Heart right ventricle (tissue), 16 donors: ENCODE data around the gene BLACAT1. TPM values are rescaled to one million over a fixed set of nuclear protein-coding genes. Genes with fewer than 3 reads are reported as not detected.
A peak's percentile ranks its signal among the peaks of the same experiment; 100 is the strongest.

ENCODE experiments used
- ATAC-seq, 8 donors: fragments of 200-7000 bp; cut with Tn5 transposase; one replicate each; pipeline ENCODE4 v1.9.1; 2020; ENCODE audit warnings: mild to moderate bottlenecking in 8 of 8, moderate library complexity in 8 of 8, moderate number of reproducible peaks in 1 of 8
- DNase-seq, 2 donors: peaks; one replicate each; pipeline ENCODE4 v3.0.0-alpha.2; 2020
- H3K27ac ChIP-seq, 10 donors: fragments of 200-600 bp; sonication (generic) in 2 of 10; one replicate each; pipeline versions ENCODE4 v1.5.0 to v1.8.0; 2020 to 2022; ENCODE audit warnings: mild to moderate bottlenecking in 3 of 10
- H3K27me3 ChIP-seq, 7 donors: fragments of 200-600 bp; one replicate each; pipeline ENCODE4 v1.8.0; 2021 to 2022; ENCODE audit warnings: mild to moderate bottlenecking in 2 of 7
- H3K36me3 ChIP-seq, 9 donors: fragments of 200-600 bp; sonication (generic) in 1 of 9; one replicate each; pipeline versions ENCODE4 v1.5.0 to v1.8.0; 2020 to 2022; ENCODE audit warnings: mild to moderate bottlenecking in 2 of 9
- H3K4me1 ChIP-seq, 9 donors: fragments of 200-600 bp; sonication (generic) in 1 of 9; one replicate each; pipeline versions ENCODE4 v1.5.0 to v1.8.0; 2020 to 2022; ENCODE audit warnings: mild to moderate bottlenecking in 4 of 9
- H3K4me3 ChIP-seq, 10 donors: fragments of 200-600 bp; sonication (generic) in 2 of 10; one replicate each; pipeline versions ENCODE4 v1.5.0 to v1.8.0; 2020 to 2022; ENCODE audit warnings: mild to moderate bottlenecking in 7 of 10, moderate library complexity in 2 of 10
- H3K9me3 ChIP-seq, 11 donors: fragments of 200-600 bp in 10 of 11; sonication (generic) in 2 of 11; one replicate each; pipeline versions ENCODE4 v1.5.0 to v1.8.0; 2013 to 2022; ENCODE audit warnings: mild to moderate bottlenecking in 2 of 11, control low read depth in 1 of 11, moderate library complexity in 1 of 11
- WGBS, 2 donors: extraction: QIAGEN DNeasy Blood & Tissue Kit; methylation state at CpG; one replicate each; pipeline ENCODE4 v1.1.7; 2013; ENCODE audit warnings: inconsistent platforms in 1 of 2; 5-methylcytosine and 5-hydroxymethylcytosine counted together
- intact Hi-C, 10 donors: fragments of 100-400 bp; cut with DNase I; formaldehyde crosslinking; loops; one replicate each; pipeline versions ENCODE4 v1.11.1 to v1.14.2; 2022
- long read RNA-seq, 3 donors: library from polyadenylated mRNA; unstranded; transcript quantifications; one replicate each; pipeline ENCODE4 v2.0.0, GENCODE V29; 2020 to 2021
- polyA plus RNA-seq, 2 donors: library from polyadenylated mRNA; stranded (reverse); fragments of 200-250 nt; gene quantifications; one replicate each; pipeline ENCODE4 v1.2.3, GENCODE V29; 2013
- total RNA-seq, 10 donors: library from RNA; stranded (reverse); fragmentation: NEBNext Ultra II Directional in 3 of 10; extraction: Animal tissue kit (Norgen Biotek cat#: 25700) in 3 of 10; gene quantifications; one replicate each; pipeline versions ENCODE4 v1.2.1 to v1.2.4, GENCODE V29; 2021 to 2023
- TF ChIP-seq, protein P1 (sequence below), 9 donors: fragments of 200-600 bp; sonication (generic) in 2 of 9; IDR thresholded peaks; one replicate each; pipeline versions ENCODE4 v1.5.0 to v1.8.0; 2021 to 2022; ENCODE audit warnings: antibody characterized with exemption in 9 of 9, mild to moderate bottlenecking in 5 of 9, moderate library complexity in 1 of 9
- donor health status: Arrhythmogenic right ventricular cardiomyopathy.
- donor health status: ischemic (EF 13 %, LVEDD 7.1; RV severe dilation, severe dysfunction).
- donor health status: healthy with polysubstance abuse.
- donor health status: DM: no; HTN: yes; CAD: no.
- donor health status: DM: no; HTN: no; CAD: no.
- donor health status: ischemic (EF 25% LVEDD 6.9; RV normal size, moderate dysfunction).
- donor health status: ischemic (EF 25% LVEDD 5.7; RV mildly dilated, moderate dysfunction).
- donor health status: healthy.
- donor health status: DM: yes; HTN: yes; CAD: no.
- donor health status: Ischemic cardiomyopathy.
- donor health status: ischemic (EF 35%, LVEDD 5.7; RV mildly dilated, moderate dysfunction).
- donor health status: nonischemic (EF 11% LVEDD 7.7; RV severe dilation, severe dysfunction).
- donor health status: DM: yes; HTN: yes; CAD: no.
- donor health status: PGD.
- donor health status: ischemic (EF 29% LVEDD 5.4; RV normal size, mild dysfunction).
- donor health status: nonischemic (EF 23%, LVEDD 6.1; RV moderate dilation, normal function).

Gene BLACAT1
- total RNA-seq (under 1 TPM in 1 of 10 donors, not detected in 9; 0.15 TPM), polyA plus RNA-seq (not detected)
- long read RNA-seq, donor 1: 0 reads
- long read RNA-seq, donor 2: 0 reads
- long read RNA-seq, donor 3: 0 reads

DNA sequence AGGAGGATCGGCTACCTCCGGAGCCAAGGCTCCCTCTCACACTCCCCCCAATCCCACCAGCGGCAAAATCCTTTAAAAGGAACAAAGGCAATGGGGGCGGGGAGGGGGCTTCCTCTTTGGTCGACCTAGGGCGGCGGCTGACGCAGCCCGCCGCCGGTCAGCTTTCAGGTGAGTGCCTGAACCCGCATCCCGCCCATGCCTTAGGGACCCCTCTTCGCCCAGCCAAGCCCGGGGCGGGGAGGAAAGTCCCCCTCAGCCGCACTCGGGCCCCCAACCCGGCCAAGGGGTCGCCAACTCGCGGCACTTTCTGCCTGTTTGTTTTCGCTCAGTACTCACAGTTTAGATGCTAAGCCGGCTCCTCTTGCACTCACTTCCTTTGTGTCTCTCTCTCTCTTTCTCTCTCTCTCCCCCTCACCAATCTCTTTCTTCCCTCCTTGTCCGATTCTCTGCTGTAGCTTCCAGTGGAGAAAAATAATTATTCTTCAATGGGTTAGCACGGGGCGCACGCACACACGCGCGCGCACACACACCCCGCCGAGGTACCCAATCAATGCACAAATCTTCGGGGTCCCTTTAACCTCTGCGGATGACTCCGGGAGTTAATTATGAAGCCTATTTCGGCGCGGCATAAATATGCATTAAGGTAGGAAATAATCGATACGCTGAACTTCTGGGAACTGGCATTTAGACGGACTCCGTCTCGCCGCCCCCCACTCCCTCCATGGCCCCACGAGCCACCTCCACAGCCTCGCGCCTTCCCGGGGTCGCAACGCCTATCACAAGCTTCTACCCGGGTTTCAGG is at the start of gene BLACAT1:
Gene BLACAT1 (minus strand): TSS at position 465 of the 802 bp plus-strand sequence.
- H3K9me3 ChIP-seq: no peaks in the 10 kb centered on the region
- peaks cover 0 to 22% (median 18%) of the 10 kb centered on the region in 9 donors for H3K4me1 ChIP-seq
- peak within 1 kb of the TSS in 4 of 10 donors; percentile 8 to 20 (median 12) for H3K4me3 ChIP-seq
- ATAC-seq (no peak), DNase-seq (no peak)
- H3K36me3 ChIP-seq: no peaks in the 10 kb centered on the region
- 2% methylated on average over 53 of the region's 53 CpGs for WGBS, 2 donors
- TF ChIP-seq, protein P1, sequence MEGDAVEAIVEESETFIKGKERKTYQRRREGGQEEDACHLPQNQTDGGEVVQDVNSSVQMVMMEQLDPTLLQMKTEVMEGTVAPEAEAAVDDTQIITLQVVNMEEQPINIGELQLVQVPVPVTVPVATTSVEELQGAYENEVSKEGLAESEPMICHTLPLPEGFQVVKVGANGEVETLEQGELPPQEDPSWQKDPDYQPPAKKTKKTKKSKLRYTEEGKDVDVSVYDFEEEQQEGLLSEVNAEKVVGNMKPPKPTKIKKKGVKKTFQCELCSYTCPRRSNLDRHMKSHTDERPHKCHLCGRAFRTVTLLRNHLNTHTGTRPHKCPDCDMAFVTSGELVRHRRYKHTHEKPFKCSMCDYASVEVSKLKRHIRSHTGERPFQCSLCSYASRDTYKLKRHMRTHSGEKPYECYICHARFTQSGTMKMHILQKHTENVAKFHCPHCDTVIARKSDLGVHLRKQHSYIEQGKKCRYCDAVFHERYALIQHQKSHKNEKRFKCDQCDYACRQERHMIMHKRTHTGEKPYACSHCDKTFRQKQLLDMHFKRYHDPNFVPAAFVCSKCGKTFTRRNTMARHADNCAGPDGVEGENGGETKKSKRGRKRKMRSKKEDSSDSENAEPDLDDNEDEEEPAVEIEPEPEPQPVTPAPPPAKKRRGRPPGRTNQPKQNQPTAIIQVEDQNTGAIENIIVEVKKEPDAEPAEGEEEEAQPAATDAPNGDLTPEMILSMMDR (IDR thresholded peaks at IDR 0.05): no peak
- no peak within 1 kb of the TSS for H3K27ac ChIP-seq
- intact Hi-C loops: no loop called here
- H3K27me3 ChIP-seq: peaks cover 24 to 100% (median 96%) of the 10 kb centered on the region in 7 donors

DNA sequence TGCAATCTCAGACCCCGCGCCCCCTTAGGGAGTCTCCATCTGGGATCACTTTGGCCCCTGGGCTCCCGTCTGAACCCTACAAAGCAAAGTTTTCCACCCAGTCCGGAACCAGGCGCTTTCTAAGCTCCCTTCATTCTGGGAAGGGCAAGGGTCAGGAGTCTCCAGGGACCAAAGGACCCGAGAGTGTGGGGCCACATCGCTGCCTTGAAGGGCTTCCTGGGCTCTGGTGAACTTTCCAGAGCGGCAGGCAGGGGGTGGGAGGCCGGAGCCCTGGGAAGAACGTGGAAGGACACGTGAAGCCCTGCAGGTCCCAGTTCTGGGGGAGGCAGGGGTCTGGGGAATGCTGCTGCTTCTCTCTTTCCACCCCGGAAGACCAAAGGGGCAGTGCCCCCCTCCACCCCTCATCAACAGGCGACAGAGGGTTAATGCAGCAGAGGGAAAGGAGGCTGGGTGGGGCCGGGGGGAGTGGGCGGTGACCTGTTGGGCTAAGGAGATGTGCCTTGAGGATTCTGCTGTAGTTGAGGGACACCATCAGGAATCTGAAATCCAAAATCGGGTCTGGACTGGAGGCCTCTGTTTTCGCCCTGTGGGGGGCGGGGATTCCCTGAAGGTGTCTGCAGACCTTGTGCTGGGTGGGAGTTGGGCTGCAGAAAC is 49.4 kb upstream of the BLACAT1 start:
- H3K4me3 ChIP-seq: peak overlapping the region; percentile 55 to 80 (median 75)
- peaks cover 0 to 11% (median 0%) of the 10 kb centered on the region in 7 donors for H3K27me3 ChIP-seq
- ATAC-seq: peak; percentile 8 to 38 (median 18)
- TF ChIP-seq, protein P1 (IDR thresholded peaks at IDR 0.05): peak in 4 of 9 donors; percentile 15 to 32 (median 26)
- peaks cover 2 to 62% (median 35%) of the 10 kb centered on the region in 9 donors for H3K4me1 ChIP-seq
- no peaks in the 10 kb centered on the region for H3K36me3 ChIP-seq
- H3K9me3 ChIP-seq: no peaks in the 10 kb centered on the region
- intact Hi-C loops: no loop called here
- peak in 1 of 2 donors; percentile 38 for DNase-seq
- WGBS, 2 donors: 7 to 8% methylated on average over 18 of the region's 18 CpGs
- peak overlapping the region; percentile 56 to 93 (median 87) for H3K27ac ChIP-seq

- intact Hi-C loops: no loop called here
- Histone ChIP-seq H3K36me3 (no peaks in the 10 kb centered on the region), H3K27me3 (peaks cover 0 to 11% (median 0%) of the 10 kb centered on the region in 7 donors), H3K9me3 (no peaks in the 10 kb centered on the region), H3K4me3 (peak within 1 kb of the TSS; percentile 55 to 80 (median 75)), H3K4me1 (peaks cover 0 to 61% (median 33%) of the 10 kb centered on the region in 9 donors), H3K27ac (peak within 1 kb of the TSS; percentile 56 to 93 (median 87))
- TF ChIP-seq, protein P1 (IDR thresholded peaks at IDR 0.05): no peak
- peak; percentile 84 to 87 for DNase-seq
- 3% methylated on average over 40 to 42 of the region's 42 CpGs for WGBS, 2 donors
- peak; percentile 75 to 86 (median 84) for ATAC-seq
Measured at GRCh38 chr1:205504311-205505075, 48.6 kb upstream of the BLACAT1 start, which contains the start of gene CDK18. CDK18 (plus strand) TSS chr1:205504669; CDS start chr1:205523168, 18,499 bp downstream.
